CD4-positive, alpha-beta T cell treated with Interleukin-1 beta for 1 hour (primary cell): ENCODE results near the gene STAC3.

Source experiments
- DNase-seq, 2 donors: peaks; one replicate each; pipeline ENCODE4 v3.0.0-alpha.2; 2020 to 2022

Gene STAC3

GRCh38 chr12:57235728-57236131 is 15.3 kb downstream of the STAC3 start:
- DNase-seq = no peak

- peak in 1 of 2 donors; percentile 38 for DNase-seq
Observed at GRCh38 chr12:57235017-57235727, 15.8 kb downstream of the STAC3 start.

DNA sequence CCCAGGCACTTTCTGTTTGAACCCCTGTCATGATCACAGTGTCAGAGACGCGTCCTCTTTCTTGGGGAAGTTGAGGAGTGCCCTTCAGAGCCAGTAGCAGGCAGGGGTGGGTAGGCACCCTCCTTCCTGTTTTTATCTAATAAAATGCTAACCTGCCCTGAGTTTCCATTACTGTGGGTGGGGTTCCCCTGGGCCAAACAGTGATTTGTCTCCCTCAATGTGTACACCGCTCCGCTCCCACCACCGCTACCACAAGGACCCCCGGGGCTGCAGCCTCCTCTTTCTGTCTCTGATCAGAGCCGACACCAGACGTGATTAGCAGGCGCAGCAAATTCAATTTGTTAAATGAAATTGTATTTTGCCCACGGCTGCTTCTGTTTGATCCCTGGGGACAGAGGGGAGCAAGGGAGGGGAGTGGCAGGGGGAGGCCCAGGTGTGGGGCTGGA is 16.4 kb downstream of the STAC3 start:
- peak in 1 of 2 donors; percentile 55 for DNase-seq

DNA sequence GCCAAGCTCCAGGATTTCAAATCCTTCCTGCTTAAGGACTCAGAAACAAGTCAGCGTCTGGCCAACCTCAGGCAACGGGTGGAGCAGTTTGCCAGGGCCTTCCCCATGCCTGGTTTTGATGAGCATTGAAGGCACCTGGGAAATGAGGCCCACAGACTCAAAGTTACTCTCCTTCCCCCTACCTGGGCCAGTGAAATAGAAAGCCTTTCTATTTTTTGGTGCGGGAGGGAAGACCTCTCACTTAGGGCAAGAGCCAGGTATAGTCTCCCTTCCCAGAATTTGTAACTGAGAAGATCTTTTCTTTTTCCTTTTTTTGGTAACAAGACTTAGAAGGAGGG is 16.8 kb downstream of the STAC3 start:
- DNase-seq = no peak

GRCh38 chr12:57233357-57234232 is 17.4 kb downstream of the STAC3 start:
- no peak for DNase-seq

DNA sequence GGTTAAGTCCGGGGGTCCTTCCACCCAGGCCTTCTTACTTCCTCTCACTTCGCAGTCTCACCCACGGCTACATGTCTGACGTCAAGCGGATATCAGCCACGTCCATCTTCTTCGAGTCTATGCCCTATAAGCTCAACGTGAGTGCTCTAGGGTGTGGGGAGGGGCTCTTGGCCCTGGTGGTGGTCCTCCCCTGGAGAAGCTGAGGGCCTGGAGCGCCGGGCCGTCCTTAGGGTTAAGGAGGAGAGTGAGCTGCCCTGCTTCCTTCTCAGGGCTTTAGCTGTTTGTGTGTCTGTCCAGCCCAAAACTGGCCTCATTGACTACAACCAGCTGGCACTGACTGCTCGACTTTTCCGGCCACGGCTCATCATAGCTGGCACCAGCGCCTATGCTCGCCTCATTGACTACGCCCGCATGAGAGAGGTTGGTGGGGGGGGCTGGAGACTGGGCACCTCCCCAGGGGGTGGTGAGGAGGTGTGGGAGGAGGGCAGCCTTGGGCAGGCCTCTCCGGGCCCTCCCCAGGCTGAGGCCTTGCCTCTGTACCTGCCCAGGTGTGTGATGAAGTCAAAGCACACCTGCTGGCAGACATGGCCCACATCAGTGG is 18.7 kb downstream of the STAC3 start:
- DNase-seq = no peak

DNA sequence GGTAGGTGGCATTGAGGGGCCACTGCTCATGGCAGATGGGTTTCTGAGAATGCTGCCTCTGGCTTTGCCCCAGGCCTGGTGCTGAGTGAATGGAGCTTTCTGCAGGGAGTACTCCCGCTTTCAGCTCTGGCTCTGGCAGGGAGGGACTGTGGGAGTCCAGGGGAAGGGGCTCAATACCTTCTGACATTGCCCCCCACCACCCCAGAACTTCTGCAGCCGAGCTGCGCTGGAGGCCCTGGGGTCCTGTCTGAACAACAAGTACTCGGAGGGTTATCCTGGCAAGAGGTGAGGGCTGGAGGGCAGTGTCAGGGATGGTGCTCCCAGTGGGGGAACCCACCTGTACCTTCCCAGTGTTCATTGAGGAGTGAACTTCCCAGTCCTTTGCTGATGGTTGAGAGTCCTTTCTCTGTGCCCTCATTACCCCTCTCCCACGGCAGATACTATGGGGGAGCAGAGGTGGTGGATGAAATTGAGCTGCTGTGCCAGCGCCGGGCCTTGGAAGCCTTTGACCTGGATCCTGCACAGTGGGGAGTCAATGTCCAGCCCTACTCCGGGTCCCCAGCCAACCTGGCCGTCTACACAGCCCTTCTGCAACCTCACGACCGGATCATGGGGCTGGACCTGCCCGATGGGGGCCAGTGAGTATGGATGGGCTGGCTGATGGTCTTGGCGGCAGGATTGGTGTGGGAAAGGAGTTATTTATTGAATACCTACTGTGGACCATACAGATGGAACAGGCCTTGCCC is 19.5 kb downstream of the STAC3 start:
- no peak for DNase-seq

GRCh38 chr12:57230381-57231155 is 20.4 kb downstream of the STAC3 start:
- no peak for DNase-seq

- DNase-seq = peak; percentile 94 to 95
Observed at GRCh38 chr12:57229634-57230380, 21.2 kb downstream of the STAC3 start, which contains the start of gene SHMT2. SHMT2 (plus strand) TSS chr12:57229711; CDS start chr12:57229779, 68 bp downstream.

GRCh38 chr12:57229046-57229633 is 21.8 kb downstream of the STAC3 start:
- DNase-seq = peak in 1 of 2 donors; percentile 54

GRCh38 chr12:57227315-57228115 is 23.5 kb downstream of the STAC3 start:
- no peak for DNase-seq

GRCh38 chr12:57226588-57227314 is 24.2 kb downstream of the STAC3 start:
- DNase-seq = no peak

GRCh38 chr12:57225680-57226210 is 25.2 kb downstream of the STAC3 start:
- no peak for DNase-seq

GRCh38 chr12:57224973-57225679 is 25.9 kb downstream of the STAC3 start:
- DNase-seq = peak; percentile 61 to 75

DNA sequence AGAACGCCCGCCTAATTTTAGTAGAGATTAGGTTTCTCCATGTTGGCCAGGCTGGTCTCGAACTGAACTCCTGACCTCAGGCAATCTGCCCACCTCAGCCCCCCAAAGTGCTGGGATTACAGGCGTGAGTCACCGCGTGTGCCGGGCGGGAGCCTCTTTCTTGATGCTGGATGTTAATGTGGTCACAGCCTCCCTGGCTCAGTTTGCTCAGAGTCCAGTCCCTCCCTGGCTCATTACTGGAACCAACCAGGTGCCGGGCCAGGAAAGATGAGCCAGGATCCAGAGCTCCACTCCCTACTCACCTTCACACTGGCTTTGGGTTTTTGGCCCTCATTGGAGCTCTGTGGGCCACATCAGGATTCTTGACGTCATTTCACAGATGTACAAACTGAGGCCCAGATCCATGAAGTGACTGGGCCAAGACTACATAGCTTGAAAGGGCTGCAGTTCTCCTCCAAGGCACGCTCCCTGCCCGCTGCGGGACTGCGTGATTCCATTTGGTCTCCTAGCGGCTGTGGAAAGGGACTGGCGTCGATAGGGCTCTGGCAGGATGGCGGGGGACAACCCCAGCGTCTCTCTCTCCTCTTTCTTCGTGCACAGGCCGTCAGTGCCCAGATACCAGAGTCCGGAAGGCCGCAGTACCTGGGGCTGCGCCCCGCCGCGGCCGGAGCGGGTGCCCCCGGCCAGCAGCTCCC is 26.6 kb downstream of the STAC3 start:
- DNase-seq = no peak

DNA sequence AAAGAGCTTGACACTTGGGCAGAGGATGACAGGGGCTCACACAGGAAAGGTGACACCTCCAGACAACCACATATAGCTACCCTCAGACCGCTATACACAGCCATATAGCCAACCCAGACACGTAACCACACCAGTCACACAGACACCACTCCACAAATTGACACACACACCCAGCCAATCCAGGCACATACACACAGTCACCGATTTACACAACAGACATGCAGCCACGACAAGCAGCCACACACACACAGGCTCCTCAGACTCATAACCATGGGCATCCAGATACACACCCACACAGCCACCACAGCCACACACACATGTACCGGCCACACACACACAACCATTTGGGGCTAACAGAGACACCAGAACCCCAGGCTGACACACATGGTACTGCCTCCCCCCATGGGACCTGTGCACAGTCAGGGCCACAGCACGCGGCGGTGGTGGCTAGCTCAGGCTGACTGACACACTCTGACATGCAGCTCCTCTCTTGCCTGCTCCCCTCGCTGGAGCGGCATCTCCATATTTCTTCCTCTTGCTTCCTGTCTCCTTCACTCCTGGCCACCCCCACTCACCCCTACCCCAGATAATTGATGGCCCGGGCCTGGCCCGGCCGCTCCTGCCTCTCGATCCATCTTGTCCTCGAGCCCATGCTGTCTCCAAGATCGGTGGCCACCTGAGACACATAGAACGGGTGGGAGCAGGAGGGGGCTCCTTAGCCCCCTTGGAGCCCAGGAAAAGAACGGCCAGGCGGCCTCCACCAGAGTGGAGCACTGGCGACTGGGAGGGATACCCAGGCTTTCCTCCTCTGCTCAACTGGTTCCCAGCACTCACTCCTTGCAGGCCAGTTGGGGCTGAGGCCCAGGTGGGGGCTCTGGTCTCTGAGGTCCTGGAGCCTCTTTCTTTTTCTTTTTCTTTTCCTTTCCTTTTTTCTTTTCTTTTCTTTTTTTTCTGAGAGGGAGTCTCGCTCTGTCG is 27.5 kb downstream of the STAC3 start:
- DNase-seq = peak; percentile 63 to 66
